ENCODE data around the gene PDCL2.

The PDCL2 gene

GRCh38 chr4:55543858-55544257 lies 48.2 kb downstream of the PDCL2 start:
- in situ Hi-C loops (cut with HindIII; ENCODE audit: low sequenced_read_pairs) = no loop called here

GRCh38 chr4:55540271-55540670 lies 51.8 kb downstream of the PDCL2 start:
- in situ Hi-C loops (cut with HindIII; ENCODE audit: low sequenced_read_pairs) = no loop called here

DNA sequence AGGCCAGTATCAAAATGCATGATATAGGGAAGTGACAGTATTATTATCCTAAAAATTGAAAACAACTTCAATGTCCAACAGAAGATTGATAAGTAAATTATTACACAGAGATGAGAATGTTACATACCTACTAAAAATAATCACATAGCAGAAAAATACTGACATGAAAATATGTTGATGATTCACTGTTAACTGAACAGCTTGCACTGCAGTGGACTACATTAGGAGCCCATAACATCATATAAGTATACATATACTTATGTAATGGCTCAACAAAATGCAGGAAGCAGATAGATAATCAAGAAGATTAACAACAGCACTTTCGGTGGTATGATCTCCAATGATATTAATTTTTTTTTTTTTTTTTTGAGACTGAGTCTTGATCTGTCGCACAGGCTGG lies 52.4 kb downstream of the PDCL2 start:
- in situ Hi-C loops (cut with HindIII; ENCODE audit: low sequenced_read_pairs) = no loop called here

- in situ Hi-C loops (cut with HindIII; ENCODE audit: low sequenced_read_pairs) = no loop called here
Measured at GRCh38 chr4:55538531-55538930, 53.5 kb downstream of the PDCL2 start.

DNA sequence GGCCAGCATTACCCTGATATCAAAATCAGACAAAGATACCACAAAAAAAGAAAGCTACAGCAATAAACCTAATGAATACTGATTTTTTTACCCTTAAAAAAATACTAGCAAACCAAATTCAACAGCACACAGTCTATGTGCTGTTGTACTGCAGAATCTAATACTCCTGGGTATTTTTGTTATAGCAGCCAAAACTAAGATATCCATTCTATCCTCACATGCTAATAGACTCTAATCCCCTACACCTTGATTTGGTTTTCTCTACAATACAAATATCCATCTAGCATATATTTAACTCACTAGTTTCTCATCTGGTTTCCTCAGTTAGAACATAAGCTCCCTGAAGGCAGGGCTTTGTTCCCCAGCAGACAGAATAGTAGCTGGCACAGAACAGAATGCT lies 57.7 kb downstream of the PDCL2 start:
- in situ Hi-C loops (cut with HindIII; ENCODE audit: low sequenced_read_pairs) = no loop called here

GRCh38 chr4:55530691-55531090 lies 61.4 kb downstream of the PDCL2 start:
- in situ Hi-C loops (cut with HindIII; ENCODE audit: low sequenced_read_pairs) = no loop called here

DNA sequence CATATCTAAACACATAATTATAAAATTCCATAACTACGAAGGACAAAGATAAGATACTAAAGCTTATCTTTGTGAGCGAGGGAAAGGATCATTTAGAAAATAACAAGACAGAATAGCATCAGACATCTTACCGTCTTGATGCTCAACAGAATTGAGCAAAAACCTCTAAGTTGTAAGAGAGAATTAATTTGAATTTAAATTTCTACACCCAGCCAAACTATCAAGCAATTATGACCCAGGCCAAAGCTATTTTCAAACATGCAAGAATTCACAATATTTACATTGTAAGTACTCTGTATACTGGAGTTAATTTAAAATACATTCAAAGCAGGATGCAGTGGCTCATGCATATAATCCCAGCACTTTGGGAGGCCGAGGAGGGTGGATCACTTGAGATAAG lies 61.9 kb downstream of the PDCL2 start:
- in situ Hi-C loops (cut with HindIII; ENCODE audit: low sequenced_read_pairs) = no loop called here

DNA sequence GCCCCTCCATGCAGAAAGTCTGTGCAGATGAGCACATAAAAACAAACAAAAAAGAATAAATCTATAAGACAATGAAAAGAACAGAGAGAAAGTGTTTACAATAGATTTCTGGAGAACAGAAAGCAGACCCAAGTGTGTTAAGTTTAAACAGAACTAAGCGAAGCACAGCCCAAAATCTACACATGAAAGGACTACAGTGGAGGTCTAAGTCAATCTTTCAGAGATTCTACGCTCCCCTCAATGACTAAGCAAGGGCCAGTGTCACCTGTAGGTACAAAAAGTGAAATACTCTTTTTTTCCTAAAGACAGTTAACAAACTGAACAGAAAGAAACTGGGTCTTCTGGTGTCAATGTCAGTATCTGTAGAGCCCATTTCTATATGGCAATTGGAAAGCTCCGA lies 63.6 kb downstream of the PDCL2 start:
- in situ Hi-C loops (cut with HindIII; ENCODE audit: low sequenced_read_pairs) = no loop called here

DNA sequence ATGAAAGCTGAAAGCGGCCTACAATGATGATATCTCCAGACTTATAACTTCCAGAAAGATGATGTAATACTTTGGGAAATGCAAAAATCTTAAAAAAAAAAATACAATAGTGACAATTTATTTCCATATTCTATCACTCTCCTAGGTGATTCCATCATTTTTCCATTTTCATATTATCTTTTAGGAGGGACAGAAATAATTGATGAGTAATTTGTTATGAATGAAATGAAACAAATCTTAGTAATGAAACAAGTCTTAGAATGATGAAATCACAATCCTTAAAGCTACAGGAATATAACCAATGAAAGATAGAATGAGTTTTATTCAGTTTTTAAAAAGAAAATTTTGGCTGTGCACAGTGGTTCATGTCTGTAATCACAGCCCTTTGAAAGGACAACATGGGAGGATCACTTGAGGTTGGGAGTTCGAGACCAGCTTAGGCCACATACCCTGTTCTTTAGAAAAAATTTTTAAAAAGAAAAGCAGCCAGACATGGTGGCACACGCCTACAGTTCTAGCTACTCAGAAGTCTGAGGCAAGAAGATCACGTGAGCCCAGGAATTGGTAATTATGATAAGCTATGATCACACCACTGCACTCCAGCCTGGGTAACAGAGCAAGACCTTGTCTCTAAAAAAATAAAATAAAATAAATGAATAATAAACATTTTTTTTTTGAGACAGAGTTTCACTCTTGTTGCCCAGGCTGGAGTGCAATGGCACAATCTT lies 67.0 kb downstream of the PDCL2 start:
- in situ Hi-C loops (cut with HindIII; ENCODE audit: low sequenced_read_pairs) = no loop called here

DNA sequence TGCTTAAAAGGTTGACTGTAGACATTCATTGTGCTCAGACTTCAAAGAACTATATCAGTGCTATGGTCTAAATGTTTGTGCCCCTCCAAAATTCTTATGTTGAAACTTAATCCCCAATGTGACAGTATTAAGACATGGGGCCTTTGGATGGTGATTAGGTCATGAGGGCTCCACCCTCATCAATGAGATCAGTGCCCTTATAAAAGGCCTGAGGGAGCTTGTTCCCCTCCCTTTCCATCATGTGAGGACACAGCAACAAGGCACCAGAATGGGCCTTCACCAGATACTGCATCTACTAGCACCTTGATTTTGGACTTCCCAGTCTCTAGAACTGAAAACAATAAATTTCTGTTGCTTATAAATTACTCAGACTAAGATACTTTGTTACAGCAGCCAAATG lies 73.6 kb downstream of the PDCL2 start:
- in situ Hi-C loops (cut with HindIII; ENCODE audit: low sequenced_read_pairs) = no loop called here

DNA sequence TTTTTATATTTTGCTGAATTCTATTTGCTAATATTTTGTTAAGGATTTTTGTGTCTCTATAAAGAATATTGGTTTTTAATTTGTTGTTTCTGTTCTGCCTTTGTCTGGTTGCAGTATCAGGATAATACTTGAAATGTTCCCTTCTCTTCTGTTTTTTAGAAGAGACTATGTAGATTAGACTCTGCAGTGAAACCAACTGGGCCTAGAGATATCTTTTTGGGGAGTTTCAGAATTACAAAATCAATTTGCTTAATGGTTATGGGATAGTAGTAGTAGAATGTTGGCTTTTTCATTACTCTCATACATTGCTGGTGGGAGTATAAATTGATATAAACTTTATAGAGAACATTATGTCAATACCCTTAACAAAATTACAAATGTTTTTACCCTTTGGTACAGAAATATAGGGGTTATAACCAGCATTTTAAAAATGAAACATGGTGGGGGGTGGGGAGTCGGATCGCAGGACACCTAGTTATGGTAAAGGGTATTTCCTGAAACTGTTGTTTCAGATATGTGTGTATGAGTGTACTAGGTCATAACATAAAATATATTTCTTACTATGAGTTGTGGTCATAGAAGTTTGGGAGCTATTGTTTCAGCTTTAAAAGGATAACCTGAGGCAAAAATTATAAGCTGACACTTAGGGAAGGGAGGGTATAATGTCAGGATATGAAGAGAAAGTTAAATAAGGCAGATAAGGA lies 74.4 kb downstream of the PDCL2 start:
- in situ Hi-C loops (cut with HindIII; ENCODE audit: low sequenced_read_pairs) = no loop called here

DNA sequence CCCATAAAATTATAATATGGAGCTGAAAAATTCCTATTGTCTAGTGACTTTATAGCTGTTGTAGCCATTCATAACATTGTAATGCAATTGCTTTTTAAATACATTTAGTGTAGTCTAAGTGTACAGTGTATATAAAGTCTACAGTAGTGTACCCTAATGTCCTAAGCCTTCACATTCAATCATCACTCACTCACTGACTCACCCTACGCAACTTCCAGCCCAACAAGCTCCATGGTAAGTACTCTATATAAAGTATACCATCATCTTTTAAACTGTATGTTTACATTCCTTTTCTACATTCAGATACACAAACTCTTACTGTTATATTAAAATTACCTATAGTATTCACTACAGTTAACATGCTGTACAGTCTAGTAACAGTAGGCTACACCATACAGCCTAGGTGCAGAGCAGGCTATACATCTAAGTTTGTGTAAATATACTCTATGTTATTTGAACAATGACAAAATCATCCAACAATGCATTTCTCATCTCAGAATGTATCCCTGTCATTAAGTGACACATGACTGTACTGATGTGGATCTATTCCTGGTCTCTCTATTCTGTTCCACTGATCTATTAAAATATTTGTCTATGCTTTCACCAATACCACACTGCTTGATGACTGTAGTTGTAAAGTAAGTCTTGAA lies 79.0 kb downstream of the PDCL2 start:
- in situ Hi-C loops (cut with HindIII; ENCODE audit: low sequenced_read_pairs) = no loop called here

GRCh38 chr4:55512077-55512476 lies 80.0 kb downstream of the PDCL2 start:
- in situ Hi-C loops (cut with HindIII; ENCODE audit: low sequenced_read_pairs) = no loop called here

GRCh38 chr4:55510685-55511084 lies 81.4 kb downstream of the PDCL2 start:
- in situ Hi-C loops (cut with HindIII; ENCODE audit: low sequenced_read_pairs) = no loop called here

DNA sequence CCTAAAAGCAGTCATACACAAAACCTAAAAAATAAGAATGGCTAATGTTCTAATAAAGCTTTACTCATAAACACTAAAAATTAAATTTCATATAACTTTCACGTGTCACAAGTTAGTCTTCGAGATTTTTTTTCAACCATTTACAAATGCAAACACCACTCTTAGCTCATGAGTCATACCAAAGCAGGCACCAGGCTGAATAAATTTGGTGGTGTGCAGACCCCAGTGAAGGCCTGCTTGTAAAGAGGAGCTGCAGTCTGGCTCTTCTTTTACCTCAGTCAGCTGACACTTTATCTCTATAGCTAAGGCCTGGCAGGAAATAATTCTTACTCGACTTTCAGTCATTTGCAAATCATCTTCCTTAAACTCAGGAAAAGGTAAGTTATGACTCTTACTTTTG lies 82.8 kb downstream of the PDCL2 start:
- in situ Hi-C loops (cut with HindIII; ENCODE audit: low sequenced_read_pairs) = no loop called here

DNA sequence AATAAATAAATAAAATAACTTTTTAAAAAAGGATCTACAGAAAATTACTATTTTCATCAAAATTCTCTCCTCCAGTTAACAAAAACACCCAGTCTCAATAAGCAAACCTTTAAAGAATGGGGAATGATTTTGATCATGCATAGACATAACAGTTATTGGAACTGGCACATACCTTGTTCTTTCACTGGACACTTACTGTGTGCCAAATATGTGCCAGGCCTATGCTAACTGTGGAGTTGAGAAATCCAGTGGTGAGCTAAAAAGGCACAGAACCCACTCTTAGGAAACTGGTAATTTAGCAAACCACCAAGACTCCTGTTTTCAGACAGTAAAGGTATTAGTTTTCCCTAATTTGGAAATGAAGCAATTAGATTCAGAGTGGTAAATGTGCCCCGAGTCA lies 84.4 kb downstream of the PDCL2 start:
- in situ Hi-C loops (cut with HindIII; ENCODE audit: low sequenced_read_pairs) = no loop called here
